Nucleus accumbens (tissue), 56 donors: ENCODE results near the gene HAGH.
A peak's percentile ranks its signal among the peaks of the same experiment; 100 is the strongest.
"Not testable (repeated sequence)": the region's sequence is repeated elsewhere in the genome, so short reads cannot be mapped to it uniquely, and the experiment has no call there.

Source experiments
- DNase-seq, 56 donors: peaks; one replicate each; lab custom pipeline; 2025; lab: John Stamatoyannopoulos, UW

The HAGH gene

DNA sequence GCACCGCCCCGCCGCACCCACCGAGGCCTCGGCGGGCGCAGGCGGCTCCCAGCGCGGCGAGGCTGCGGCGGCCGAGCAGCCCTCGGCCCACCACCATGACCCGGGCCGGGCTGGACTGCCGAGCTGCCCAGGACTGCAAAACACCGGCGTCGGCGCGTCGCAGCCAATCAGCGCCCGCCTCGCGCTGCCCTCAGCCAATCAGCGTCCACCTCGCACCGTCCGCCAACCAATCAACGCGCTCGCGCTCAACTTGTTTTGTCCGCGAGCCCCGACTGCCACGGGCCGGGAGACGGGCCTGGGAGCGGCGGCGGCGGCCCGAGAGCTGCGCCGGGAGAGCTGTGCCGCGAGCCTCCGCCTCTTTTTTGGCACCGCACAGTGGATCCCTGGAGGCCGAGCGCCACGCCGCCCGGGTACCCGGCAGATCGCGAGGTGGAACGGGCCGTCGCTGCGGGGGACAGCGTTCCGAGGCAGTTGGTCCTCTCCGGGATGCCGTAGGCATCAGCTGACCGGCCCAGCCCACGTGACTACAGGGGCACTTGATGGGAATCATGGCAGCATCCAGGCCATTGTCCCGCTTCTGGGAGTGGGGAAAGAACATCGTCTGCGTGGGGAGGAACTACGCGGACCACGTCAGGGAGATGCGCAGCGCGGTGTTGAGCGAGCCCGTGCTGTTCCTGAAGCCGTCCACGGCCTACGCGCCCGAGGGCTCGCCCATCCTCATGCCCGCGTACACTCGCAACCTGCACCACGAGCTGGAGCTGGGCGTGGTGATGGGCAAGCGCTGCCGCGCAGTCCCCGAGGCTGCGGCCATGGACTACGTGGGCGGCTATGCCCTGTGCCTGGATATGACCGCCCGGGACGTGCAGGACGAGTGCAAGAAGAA lies at the start of gene HAGH, which contains the start of gene FAHD1:
Gene HAGH, minus strand, starts transcription at position 135 of the 883 bp plus-strand sequence. Its CDS starts 38 bp downstream, at position 97.
Gene FAHD1, plus strand, starts transcription at position 516 of the 883 bp plus-strand sequence. Its CDS starts 33 bp downstream, at position 549.
- peak in 55 of 56 donors; percentile 41 to 99 (median 92) for DNase-seq

DNA sequence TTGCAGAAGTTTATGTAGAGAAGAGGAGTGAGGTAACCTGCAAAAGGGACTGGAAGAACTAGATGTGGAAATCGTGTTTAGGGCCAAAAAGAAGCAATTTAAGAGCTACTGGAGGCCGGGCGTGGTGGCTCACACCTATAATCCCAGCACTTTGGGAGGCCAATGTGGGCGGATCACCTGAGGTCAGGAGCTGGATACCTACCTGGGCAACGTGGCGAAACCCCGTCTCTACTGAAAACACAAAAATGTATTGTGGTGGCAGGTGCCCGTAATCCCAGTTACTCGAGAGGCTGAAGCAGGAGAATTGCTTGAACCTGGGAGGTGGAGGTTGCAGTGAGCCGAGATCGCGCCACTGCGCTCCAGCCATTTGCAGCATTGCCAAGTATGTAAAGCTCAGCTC lies 49.4 kb upstream of the HAGH start:
- DNase-seq = not testable (repeated sequence)

DNA sequence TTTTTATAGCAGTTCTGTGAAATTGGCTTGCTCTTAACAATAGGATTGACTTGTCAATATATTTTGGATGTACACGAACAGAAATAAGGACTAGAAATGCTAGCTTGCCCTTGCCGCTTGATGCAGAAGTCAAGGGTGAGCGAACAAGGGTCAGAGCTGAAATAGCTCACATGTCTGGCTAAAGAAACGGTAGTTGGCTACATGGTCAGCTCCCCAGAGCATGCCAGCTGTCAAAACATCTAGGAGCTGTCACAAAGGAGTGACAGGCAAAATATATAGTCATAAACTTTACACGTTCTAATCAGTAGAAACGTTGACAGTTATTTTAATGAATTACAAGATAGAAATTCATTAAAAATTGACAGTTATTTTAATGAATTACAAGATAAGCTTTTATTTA lies 48.2 kb upstream of the HAGH start:
- no peak for DNase-seq

DNA sequence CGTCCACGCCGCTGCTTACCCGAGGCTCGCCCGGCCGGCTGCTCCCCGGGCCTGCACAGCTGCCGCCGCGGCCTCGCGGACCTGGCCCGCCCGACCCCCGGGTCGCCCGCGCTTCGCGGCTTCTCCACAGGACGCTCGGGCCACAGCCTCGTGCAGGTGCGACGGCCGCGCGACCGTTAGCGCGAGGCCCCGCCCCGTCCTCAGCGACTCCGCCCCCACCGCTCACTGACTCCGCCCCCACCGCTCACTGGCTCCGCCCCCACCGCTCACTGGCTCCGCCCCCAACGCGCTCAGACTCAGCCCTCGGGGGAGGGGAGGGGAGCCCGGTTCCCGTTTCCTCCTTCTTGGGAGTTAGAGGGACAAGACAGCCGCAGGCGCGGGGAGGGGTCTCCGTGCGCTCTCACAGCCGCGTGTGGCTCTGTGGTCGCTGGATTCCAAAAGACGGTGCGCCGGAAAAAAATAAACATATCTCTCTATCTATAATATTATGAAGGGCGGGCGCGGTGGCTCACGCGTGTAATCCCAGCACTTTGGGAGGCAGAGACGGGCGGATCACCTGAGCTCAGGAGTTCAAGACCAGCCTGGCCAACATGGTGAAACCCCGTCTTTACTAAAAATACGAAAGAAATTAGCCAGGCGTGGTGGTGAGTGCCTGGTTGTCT lies 45.5 kb upstream of the HAGH start, which contains the start of gene MEIOB:
Gene MEIOB, minus strand, starts transcription at position 191 of the 662 bp plus-strand sequence. CDS start 3,989 bp downstream, outside the sequence.
- peak in 10 of 56 donors; percentile 2 to 52 (median 16) for DNase-seq

DNA sequence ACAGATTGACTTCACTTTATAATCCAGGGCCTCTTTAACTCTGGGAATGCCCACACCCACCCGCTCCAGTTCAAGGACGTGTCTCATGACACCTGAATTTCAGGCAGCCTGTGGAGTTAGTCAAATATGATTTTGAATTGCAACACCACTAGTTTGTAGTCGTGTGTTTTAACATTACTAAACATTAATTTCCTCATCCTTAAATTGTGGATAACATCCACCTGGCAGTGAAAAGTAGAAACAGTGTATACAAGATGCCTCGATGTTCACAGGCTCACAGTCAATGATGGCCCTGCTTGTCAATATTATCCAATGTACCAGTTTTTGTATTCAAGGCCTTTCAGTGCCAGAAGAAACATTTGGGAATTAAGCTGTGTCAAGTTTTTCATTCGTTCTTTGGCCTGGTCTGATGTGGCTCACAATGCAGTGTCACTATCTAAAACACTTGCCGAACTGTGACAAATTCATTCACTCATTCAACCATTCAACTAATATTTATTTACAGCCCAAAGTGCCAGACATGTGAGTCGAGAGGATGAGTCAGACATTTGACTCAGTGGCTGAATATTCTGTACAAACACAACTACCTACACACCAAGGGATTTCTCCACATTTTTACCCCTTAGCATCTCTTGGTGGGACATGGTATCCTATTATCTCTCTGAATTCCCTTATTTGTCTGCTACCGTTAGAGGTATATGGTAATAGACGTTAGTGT lies 43.9 kb upstream of the HAGH start:
- DNase-seq = peak in 1 of 56 donors; percentile 8

DNA sequence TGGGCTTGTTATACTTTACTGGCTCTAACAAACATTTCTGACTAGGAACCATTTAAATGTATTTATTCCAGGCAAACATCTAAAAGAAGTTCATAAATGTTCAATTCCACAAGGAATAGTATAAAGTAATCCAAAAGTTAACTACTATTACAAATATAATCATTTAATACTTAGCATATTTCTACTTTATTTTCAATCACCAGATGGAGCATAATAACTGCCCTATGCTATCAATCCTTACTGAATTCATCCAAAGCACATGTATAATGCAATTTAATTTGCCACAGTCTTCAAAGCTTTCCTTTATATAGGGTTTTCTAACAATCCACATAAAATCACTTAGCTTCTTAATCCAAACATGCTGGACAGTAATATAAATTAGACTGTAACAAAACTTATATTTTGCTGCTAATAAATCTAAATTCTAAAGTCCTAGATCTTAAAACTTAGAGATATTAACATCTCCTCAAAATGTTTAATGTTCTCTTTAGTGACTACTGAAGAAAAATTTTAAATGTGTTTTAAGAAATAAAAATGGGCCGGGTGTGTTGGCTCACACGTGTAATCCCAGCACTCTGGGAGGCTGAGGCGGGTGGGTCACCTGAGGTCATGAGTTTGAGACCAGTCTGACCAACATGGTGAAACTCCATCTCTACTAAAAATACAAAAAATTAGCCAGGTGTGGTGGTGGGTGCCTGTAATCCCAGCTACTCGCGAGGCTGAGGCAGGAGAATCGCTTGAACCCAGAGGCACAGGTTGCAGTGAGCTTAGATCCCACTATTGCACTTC lies 39.5 kb upstream of the HAGH start:
- no peak for DNase-seq

DNA sequence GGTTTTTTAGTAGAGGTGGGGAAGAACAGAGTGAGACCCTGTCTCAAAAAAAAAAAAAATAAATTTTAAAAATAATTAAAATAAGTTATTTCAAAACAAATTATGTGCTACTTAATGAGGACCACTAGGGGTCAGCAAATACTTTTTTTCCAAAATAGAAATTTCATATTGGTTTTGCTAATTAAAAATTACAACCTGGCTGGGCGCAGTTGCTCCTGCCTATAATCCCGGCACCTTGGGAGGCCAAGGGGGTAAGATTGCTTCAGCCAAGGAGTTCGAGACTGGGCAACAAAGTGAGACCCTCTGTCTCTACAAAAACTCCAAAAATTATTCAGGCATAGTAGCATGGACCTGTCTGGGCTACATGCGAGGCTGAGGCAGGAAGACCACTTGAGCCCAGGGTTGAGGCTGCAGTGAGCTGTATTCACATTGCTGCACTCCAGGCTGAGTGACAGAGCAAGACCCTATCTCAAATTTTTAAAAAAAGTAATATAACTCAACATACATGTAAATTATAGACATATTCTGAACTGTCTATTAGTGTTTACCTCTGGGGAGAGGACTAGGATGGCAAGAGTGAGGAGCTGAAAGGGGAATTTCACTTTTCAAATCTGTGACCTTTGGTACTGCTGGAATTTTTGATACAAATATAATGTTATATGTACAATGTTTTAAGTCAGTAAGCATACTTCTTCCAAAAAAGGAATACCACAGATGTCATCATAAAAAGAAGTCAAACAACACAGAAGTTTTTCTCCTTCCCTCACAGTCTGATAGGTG lies 37.2 kb upstream of the HAGH start:
- DNase-seq = no peak

DNA sequence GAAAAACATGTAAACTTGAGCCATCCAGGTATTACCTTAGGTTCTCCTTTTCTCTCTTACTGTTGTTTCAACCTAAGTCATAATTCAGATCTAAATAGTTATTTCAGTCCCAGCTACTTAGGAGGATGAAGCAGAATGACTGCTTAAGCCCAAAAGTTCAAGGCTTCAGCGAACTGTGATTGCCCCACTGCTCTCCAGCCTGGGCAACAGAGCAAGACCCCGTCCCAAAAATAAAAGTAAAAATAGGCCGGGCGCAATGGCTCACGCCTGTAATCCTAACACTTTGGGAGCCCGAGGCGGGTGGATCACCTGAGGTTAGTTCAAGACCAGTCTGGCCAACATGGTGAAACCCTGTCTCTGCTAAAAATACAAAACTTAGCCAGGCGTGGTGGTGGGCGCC lies 35.8 kb upstream of the HAGH start:
- DNase-seq = no peak

DNA sequence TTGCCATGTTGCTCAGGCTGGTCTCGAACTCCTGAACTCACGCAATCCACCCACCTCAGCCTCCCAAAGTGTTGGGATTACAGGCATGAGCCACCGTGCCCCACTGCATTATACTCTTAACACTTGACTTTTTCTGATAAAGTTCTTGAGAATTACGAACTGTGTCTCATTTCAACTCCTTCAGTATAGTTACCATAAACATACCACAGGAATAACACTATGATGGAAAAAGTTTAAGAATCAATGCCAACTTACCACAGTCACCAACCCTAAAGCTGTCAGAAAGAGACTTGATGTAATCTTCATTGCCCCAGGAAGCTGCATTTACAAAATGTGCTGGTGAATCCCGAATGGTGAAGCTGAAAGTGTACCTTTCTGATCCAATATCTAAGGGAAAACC lies 35.1 kb upstream of the HAGH start:
- DNase-seq = no peak

DNA sequence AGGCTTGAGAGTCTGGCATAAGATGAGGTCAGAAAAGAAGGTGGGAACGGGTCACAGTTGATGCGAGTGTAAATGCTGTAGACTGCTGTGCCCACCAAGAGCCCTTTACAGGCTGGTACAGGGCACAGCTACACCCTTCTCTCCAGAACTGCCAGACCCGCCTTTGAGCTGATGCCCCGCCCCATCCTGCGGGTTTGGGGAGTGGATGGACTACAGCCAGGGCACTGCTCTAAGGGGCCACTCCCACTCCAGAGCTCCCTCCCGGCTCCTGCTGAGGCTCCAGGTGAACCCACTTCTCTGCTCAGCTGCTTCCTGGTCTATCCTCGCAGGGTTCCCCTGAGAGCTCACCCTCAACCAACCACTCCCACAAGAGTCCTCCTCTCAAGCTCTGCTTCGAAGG lies 33.0 kb upstream of the HAGH start:
- DNase-seq = no peak

DNA sequence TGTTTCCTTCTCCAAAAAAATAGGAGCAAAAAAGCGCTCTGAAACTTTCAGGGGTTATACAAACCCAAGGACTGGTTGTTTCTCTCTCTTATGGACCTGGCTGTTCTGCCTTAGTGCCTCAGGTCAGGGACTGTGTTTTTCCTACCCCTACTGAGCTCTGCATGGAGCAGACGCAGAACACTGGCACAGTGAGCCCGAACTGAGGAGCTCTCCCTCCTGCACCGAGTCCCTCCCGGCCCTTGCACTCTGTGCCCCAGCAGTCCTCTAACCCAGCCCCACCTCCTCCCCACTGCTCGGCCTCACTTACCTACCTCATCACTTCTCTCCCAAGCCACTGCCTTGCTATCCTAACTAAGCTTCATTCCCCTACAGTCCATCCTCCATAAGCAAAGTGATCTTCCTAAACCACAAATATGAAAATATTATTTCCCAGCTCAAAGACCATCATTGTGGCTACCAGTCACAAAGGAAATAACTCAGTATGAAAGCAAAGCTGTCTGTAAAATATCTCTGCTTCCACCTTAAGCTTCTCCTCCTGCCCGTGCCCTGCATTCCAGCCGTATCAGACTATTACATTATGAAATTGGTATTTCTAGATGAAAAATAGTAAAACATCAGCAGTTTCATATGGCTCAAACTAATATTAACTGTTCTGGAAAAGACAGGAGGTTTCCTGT lies 31.7 kb upstream of the HAGH start:
- no peak for DNase-seq

DNA sequence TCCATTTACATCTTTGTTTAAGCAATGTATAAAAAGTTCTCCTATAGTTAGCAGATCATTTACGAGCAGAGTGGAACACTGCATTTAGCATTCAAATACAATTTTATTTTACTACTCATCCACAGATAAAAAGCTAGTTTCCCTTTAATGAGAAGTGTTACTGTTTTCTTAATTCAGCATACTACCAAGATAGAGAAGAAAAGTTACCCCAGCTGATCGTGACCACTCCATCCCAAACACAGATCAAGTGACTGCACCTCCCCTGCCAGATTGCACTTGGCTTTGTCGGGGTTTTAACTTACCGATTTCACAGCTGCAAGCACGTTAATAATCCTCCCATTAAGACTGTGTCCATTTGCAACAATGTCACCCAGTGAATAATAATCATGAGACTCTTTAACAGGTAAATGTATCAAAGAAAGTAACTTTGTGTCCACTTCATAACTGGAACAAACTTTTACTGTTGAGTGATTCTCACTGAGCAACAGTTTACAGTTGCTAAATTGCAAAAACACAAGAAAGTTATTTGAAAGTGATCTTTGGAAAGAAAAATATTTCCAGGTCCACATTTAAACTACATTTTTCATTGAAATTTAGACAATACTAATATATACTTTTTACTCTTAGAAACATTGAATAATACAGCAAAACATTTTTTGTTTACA lies 30.9 kb upstream of the HAGH start:
- no peak for DNase-seq

DNA sequence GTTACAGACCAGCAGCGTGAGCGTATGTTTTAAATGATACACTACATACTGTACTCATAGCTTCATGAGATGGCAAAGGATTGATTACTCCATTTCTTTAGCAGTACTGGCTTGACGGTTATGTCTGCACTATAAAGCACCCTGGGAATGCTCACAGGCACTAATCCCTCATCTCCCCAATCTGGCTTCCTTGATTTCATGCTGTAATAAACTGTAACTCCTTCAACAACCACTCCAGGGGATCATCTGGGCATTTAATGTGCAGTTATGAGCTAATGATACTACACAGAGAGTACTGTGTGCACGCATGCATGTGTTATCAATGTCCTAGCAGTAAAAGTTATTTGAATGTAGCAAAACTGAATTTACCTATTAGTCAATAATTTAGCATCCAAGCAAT lies 25.2 kb upstream of the HAGH start:
- no peak for DNase-seq

DNA sequence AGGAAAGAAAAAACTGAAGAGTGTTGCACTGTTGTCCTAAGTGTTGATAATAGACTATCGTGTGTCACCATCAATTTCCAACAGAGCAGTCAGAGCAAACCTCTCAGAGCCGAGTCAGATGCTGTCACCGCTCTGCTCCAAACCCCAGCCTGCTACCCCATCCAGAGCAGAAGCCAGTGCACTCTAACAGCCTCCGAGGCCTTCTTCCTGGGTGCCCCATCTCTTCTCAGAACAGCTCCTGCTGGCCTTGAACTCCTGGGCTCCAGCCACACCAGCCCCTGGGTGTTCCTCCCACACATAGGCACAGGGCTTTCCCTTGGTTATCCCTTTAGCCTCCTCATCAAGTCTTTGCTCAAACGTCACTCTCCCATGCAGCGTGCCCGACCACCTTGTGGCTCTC lies 24.4 kb upstream of the HAGH start:
- DNase-seq = no peak

DNA sequence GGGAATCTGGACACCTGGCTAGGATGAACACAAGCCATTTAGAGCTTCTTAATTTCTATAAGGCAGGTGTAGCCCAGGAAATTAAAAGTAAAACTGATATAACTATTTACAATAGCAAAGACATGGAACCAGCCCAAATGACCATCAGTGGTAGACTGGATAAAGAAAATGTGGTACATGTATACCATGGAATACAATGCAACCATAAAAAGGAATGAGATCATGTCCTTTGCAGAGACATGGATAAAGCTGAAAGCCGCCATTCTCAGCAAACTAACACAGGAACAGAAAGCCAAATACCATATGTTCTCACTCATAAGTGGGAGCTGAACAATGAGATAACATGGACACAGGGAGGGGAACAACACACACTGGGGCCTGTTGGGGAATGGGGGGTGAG lies 19.8 kb upstream of the HAGH start:
- DNase-seq = no peak

DNA sequence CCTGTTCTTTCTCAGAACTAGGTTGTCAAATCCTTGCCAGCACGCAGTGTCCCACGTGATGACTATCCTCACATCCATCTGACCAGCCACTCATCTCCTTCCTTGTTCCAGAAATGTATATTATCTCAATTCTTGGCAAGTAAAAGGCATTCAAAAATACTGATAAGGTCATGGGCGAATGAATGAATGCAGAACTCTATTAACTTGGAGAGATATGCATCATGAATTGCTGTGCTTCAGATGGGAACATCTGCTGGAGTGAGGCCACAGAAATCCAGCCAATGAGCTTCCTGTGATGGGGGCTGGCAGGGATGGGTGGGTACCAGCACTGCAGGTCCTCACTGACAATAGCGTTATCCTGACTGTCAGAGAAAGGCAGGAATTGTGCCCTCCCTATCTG lies 19.4 kb upstream of the HAGH start:
- no peak for DNase-seq

DNA sequence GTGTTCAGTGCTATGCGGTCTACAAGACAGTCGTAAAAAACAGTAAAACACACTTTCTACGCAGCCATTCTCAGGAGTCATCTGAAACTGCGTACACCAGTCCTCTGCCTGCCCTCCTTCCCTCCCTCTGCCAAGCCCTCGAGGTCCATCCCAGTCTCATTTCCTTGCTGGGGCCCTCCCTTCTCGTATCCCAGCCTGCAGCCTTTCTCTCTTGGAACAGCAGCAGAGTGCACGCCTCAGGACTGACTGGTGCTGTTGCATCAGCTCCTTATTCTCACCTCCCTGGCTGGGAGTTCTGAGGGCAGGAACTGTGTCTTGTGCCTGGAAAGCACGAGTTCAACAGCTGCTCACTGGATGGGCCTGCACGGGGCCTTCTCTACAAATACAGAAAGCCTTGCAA lies 12.9 kb upstream of the HAGH start:
- DNase-seq = no peak

DNA sequence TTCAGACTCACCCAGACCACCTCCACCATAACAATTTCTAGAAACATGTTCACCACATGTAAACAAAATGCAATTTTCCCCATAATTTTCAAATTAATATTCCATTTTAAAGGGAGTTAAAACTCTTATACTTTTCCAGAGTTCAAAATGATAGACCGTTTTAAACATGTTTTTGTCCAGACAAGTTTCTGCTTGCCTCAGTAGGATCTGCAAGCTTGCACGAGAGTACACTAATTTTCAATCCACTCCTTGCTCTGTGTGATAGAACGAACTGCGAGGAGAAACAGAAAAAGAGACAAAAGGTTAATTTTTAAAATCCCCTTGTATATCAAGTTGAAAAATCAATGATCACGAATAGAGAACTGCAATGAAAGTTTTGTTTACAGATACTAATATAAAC lies 7.5 kb upstream of the HAGH start:
- no peak for DNase-seq
